Activated T-cell treated with anti-CD3 and anti-CD28 coated beads, Interleukin-2, amount 50 U/mL, for 24 hours (primary cell): Measurements from ENCODE around the gene OLFM4.

ENCODE experiments used
- DNase-seq: peaks from one replicate; pipeline ENCODE4 v3.0.0-alpha.2; 2020
- H3K27ac Mint-ChIP-seq: 2 replicates; pipeline ENCODE4 v1.8.0; 2020; ENCODE audit warnings: mild to moderate bottlenecking, mixed read lengths
- H3K27me3 Mint-ChIP-seq: 2 replicates; pipeline ENCODE4 v1.8.0; 2020; ENCODE audit warnings: mixed read lengths
- H3K36me3 Mint-ChIP-seq: 2 replicates; pipeline ENCODE4 v1.8.0; 2020; ENCODE audit warnings: low read depth, mixed read lengths
- H3K4me1 Mint-ChIP-seq: 2 replicates; pipeline ENCODE4 v1.8.0; 2020; ENCODE audit warnings: low read depth, mixed read lengths
- H3K4me3 Mint-ChIP-seq: 2 replicates; pipeline ENCODE4 v1.8.0; 2020; ENCODE audit warnings: mild to moderate bottlenecking, moderate library complexity, mixed read lengths
- H3K9me3 Mint-ChIP-seq: 2 replicates; pipeline ENCODE4 v1.8.0; 2020; ENCODE audit warnings: mixed read lengths

Gene OLFM4

GRCh38 chr13:53028637-53029203 is at the start of gene OLFM4:
Gene OLFM4 (plus strand): TSS chr13:53028813. CDS start chr13:53028837, 24 bp downstream.
- Mint-ChIP-seq H3K36me3 (no peaks in the 10 kb centered on the region), H3K27me3 (peaks cover 2% of the 10 kb centered on the region), H3K27ac (no peak within 1 kb of the TSS), H3K9me3 (no peaks in the 10 kb centered on the region), H3K4me1 (no peaks in the 10 kb centered on the region), H3K4me3 (no peak within 1 kb of the TSS)
- no peak for DNase-seq

- no peaks in the 10 kb centered on the region for H3K9me3 Mint-ChIP-seq
- H3K36me3 Mint-ChIP-seq = no peaks in the 10 kb centered on the region
- H3K4me3 Mint-ChIP-seq = no peak overlapping the region
- DNase-seq = no peak
- no peaks in the 10 kb centered on the region for H3K4me1 Mint-ChIP-seq
- peaks cover 7% of the 10 kb centered on the region for H3K27me3 Mint-ChIP-seq
- no peak overlapping the region for H3K27ac Mint-ChIP-seq
These were observed 49.6 kb upstream of the OLFM4 start for GRCh38 chr13:52978989-52979388.

GRCh38 chr13:52980695-52981094 is 47.9 kb upstream of the OLFM4 start:
- Mint-ChIP-seq H3K27me3 (peaks cover 4% of the 10 kb centered on the region), H3K27ac (no peak overlapping the region), H3K4me3 (no peak overlapping the region), H3K36me3 (no peaks in the 10 kb centered on the region), H3K9me3 (no peaks in the 10 kb centered on the region), H3K4me1 (no peaks in the 10 kb centered on the region)
- DNase-seq = no peak

- Mint-ChIP-seq H3K9me3 (no peaks in the 10 kb centered on the region), H3K36me3 (no peaks in the 10 kb centered on the region), H3K27ac (no peak overlapping the region), H3K4me1 (no peaks in the 10 kb centered on the region), H3K27me3 (peaks cover 8% of the 10 kb centered on the region), H3K4me3 (no peak overlapping the region)
- no peak for DNase-seq
These were observed 44.8 kb upstream of the OLFM4 start for GRCh38 chr13:52983836-52984235.

- Mint-ChIP-seq H3K4me3 (no peak overlapping the region), H3K27me3 (peaks cover 14% of the 10 kb centered on the region), H3K4me1 (no peaks in the 10 kb centered on the region), H3K9me3 (no peaks in the 10 kb centered on the region), H3K27ac (no peak overlapping the region), H3K36me3 (no peaks in the 10 kb centered on the region)
- DNase-seq = no peak
These were observed 43.7 kb upstream of the OLFM4 start for GRCh38 chr13:52984881-52985363.

- no peak overlapping the region for H3K4me3 Mint-ChIP-seq
- H3K9me3 Mint-ChIP-seq = no peaks in the 10 kb centered on the region
- H3K27me3 Mint-ChIP-seq = peaks cover 25% of the 10 kb centered on the region
- H3K36me3 Mint-ChIP-seq = no peaks in the 10 kb centered on the region
- H3K4me1 Mint-ChIP-seq = no peaks in the 10 kb centered on the region
- no peak overlapping the region for H3K27ac Mint-ChIP-seq
- no peak for DNase-seq
These were observed 37.1 kb upstream of the OLFM4 start for GRCh38 chr13:52991344-52992020.

GRCh38 chr13:52992110-52992509 is 36.5 kb upstream of the OLFM4 start:
- H3K36me3 Mint-ChIP-seq = no peaks in the 10 kb centered on the region
- H3K27ac Mint-ChIP-seq = no peak overlapping the region
- H3K27me3 Mint-ChIP-seq = peaks cover 26% of the 10 kb centered on the region
- H3K4me1 Mint-ChIP-seq = no peaks in the 10 kb centered on the region
- H3K4me3 Mint-ChIP-seq = no peak overlapping the region
- DNase-seq = no peak
- H3K9me3 Mint-ChIP-seq = no peaks in the 10 kb centered on the region

- Mint-ChIP-seq H3K36me3 (no peaks in the 10 kb centered on the region), H3K4me3 (no peak overlapping the region), H3K27ac (no peak overlapping the region), H3K9me3 (no peaks in the 10 kb centered on the region), H3K27me3 (peaks cover 23% of the 10 kb centered on the region), H3K4me1 (no peaks in the 10 kb centered on the region)
- DNase-seq = no peak
These were observed 34.6 kb upstream of the OLFM4 start for GRCh38 chr13:52994051-52994450.

- H3K9me3 Mint-ChIP-seq = no peaks in the 10 kb centered on the region
- H3K27me3 Mint-ChIP-seq = peaks cover 20% of the 10 kb centered on the region
- no peak for DNase-seq
- no peak overlapping the region for H3K4me3 Mint-ChIP-seq
- H3K36me3 Mint-ChIP-seq = no peaks in the 10 kb centered on the region
- no peaks in the 10 kb centered on the region for H3K4me1 Mint-ChIP-seq
- no peak overlapping the region for H3K27ac Mint-ChIP-seq
These were observed 33.7 kb upstream of the OLFM4 start for GRCh38 chr13:52994865-52995264.

- no peak overlapping the region for H3K4me3 Mint-ChIP-seq
- H3K27me3 Mint-ChIP-seq = peaks cover 10% of the 10 kb centered on the region
- no peaks in the 10 kb centered on the region for H3K4me1 Mint-ChIP-seq
- no peak for DNase-seq
- H3K36me3 Mint-ChIP-seq = no peaks in the 10 kb centered on the region
- H3K9me3 Mint-ChIP-seq = no peaks in the 10 kb centered on the region
- H3K27ac Mint-ChIP-seq = no peak overlapping the region
These were observed 32.7 kb upstream of the OLFM4 start for GRCh38 chr13:52995946-52996345.

GRCh38 chr13:52997951-52998876 is 30.4 kb upstream of the OLFM4 start:
- Mint-ChIP-seq H3K27me3 (peaks cover 8% of the 10 kb centered on the region), H3K9me3 (no peaks in the 10 kb centered on the region), H3K4me3 (no peak overlapping the region), H3K27ac (no peak overlapping the region), H3K4me1 (no peaks in the 10 kb centered on the region), H3K36me3 (no peaks in the 10 kb centered on the region)
- no peak for DNase-seq

- H3K4me3 Mint-ChIP-seq = no peak overlapping the region
- no peak for DNase-seq
- H3K27ac Mint-ChIP-seq = no peak overlapping the region
- H3K9me3 Mint-ChIP-seq = no peaks in the 10 kb centered on the region
- peaks cover 8% of the 10 kb centered on the region for H3K27me3 Mint-ChIP-seq
- H3K4me1 Mint-ChIP-seq = no peaks in the 10 kb centered on the region
- no peaks in the 10 kb centered on the region for H3K36me3 Mint-ChIP-seq
These were observed 29.4 kb upstream of the OLFM4 start for GRCh38 chr13:52999093-52999696.

GRCh38 chr13:53001444-53002225 is 27.0 kb upstream of the OLFM4 start:
- no peak overlapping the region for H3K27ac Mint-ChIP-seq

GRCh38 chr13:53004573-53004972 is 24.0 kb upstream of the OLFM4 start:
- Mint-ChIP-seq H3K4me3 (no peak overlapping the region), H3K4me1 (no peaks in the 10 kb centered on the region), H3K27ac (no peak overlapping the region), H3K9me3 (no peaks in the 10 kb centered on the region), H3K27me3 (peaks cover 8% of the 10 kb centered on the region), H3K36me3 (no peaks in the 10 kb centered on the region)
- DNase-seq = no peak

More at GRCh38 chr13:53001444-53002225, 27.0 kb upstream of the OLFM4 start:
- Mint-ChIP-seq H3K4me1 (no peaks in the 10 kb centered on the region), H3K9me3 (no peaks in the 10 kb centered on the region), H3K36me3 (no peaks in the 10 kb centered on the region), H3K4me3 (no peak overlapping the region), H3K27me3 (peaks cover 8% of the 10 kb centered on the region)
- DNase-seq = no peak
